ENCODE data around the gene TRIM62. TPM values are rescaled to one million over a fixed set of nuclear protein-coding genes. Genes with fewer than 3 reads are reported as not detected.
A peak's percentile ranks its signal among the peaks of the same experiment; 100 is the strongest.
"Not testable (repeated sequence)": the region's sequence is repeated elsewhere in the genome, so short reads cannot be mapped to it uniquely, and the experiment has no call there.

TRIM62 gene
- total RNA-seq, 6 experiments from 2014 or later: 6.2 to 7.9 (median 7.1) TPM

DNA sequence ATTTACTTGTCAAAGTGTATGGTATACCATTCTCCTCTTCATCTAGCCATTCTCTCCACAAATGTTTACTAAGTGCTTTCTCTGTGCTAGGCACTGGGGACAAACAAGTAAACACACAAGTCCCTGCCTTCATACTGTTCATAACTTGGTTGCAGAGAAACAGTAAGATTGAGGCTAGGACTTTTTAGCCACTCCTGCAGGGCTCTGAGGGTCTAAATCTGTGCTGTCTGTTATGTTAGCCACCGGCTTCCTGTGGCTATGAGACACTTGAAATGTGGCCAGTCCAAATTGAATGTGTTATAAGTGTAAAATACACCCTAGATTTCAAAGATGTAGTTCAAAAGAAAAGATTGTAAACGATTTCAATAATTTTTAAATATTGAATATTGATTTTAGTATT lies 50.7 kb downstream of the TRIM62 start:
- Mint-ChIP-seq H3K27ac (no peak overlapping the region), H3K4me1 (ENCODE audit: low read depth) (peaks cover 18% of the 10 kb centered on the region), H3K36me3 (ENCODE audit: low read depth) (0 out of 2 replicates have a peak, but pooled peaks cover 4% of the 10 kb centered on the region), H3K27me3 (ENCODE audit: insufficient read depth) (peaks cover 4% of the 10 kb centered on the region), H3K4me3 (no peak overlapping the region), H3K9me3 (no peaks in the 10 kb centered on the region)
- TF ChIP-seq, protein P1, sequence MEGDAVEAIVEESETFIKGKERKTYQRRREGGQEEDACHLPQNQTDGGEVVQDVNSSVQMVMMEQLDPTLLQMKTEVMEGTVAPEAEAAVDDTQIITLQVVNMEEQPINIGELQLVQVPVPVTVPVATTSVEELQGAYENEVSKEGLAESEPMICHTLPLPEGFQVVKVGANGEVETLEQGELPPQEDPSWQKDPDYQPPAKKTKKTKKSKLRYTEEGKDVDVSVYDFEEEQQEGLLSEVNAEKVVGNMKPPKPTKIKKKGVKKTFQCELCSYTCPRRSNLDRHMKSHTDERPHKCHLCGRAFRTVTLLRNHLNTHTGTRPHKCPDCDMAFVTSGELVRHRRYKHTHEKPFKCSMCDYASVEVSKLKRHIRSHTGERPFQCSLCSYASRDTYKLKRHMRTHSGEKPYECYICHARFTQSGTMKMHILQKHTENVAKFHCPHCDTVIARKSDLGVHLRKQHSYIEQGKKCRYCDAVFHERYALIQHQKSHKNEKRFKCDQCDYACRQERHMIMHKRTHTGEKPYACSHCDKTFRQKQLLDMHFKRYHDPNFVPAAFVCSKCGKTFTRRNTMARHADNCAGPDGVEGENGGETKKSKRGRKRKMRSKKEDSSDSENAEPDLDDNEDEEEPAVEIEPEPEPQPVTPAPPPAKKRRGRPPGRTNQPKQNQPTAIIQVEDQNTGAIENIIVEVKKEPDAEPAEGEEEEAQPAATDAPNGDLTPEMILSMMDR (IDR thresholded peaks at IDR 0.05): no peak
- no peak for DNase-seq

DNA sequence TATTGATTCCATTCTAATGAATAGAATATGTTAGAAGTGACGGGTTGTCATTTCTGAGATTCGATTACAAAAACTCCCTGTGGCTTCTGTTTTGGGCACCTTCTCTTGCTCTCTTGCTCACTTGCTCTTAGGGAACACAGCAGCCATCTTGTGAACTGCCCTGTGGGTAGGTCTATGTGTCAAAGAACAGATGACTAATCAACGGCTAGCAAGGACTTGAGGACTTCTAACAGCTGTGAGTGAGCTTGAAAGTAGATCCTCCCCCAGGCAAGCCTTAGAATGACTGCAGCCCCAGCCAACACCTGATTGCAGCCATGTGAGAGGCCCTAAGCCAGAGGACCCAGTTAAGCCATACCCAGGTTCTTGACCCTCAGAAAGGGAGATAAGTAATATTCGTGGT lies 51.5 kb downstream of the TRIM62 start:
- H3K4me1 Mint-ChIP-seq (ENCODE audit: low read depth): peaks cover 27% of the 10 kb centered on the region
- no peak overlapping the region for H3K27ac Mint-ChIP-seq
- no peak overlapping the region; the same call in 1 of the 2 replicates for H3K4me3 Mint-ChIP-seq
- H3K9me3 Mint-ChIP-seq: no peaks in the 10 kb centered on the region
- peaks cover 9% of the 10 kb centered on the region for H3K36me3 Mint-ChIP-seq (ENCODE audit: low read depth)
- TF ChIP-seq, protein P1 (IDR thresholded peaks at IDR 0.05): no peak
- DNase-seq: peak; percentile 22
- H3K27me3 Mint-ChIP-seq (ENCODE audit: insufficient read depth): peaks cover 4% of the 10 kb centered on the region

- Mint-ChIP-seq H3K9me3 (no peaks in the 10 kb centered on the region), H3K4me1 (ENCODE audit: low read depth) (peaks cover 28% of the 10 kb centered on the region), H3K36me3 (ENCODE audit: low read depth) (peaks cover 19% of the 10 kb centered on the region), H3K4me3 (no peak overlapping the region), H3K27ac (no peak overlapping the region), H3K27me3 (ENCODE audit: insufficient read depth) (peaks cover 1% of the 10 kb centered on the region; the same call in 1 of the 2 replicates)
- DNase-seq: no peak
- TF ChIP-seq, protein P1 (IDR thresholded peaks at IDR 0.05): no peak
Measured at GRCh38 chr1:33128781-33129180, 53.1 kb downstream of the TRIM62 start.

GRCh38 chr1:33127001-33127823 lies 54.6 kb downstream of the TRIM62 start:
- H3K27ac Mint-ChIP-seq: peak overlapping the region; percentile 97
- H3K27me3 Mint-ChIP-seq (ENCODE audit: insufficient read depth): peaks cover 1% of the 10 kb centered on the region; the same call in 1 of the 2 replicates
- peaks cover 28% of the 10 kb centered on the region for H3K4me1 Mint-ChIP-seq (ENCODE audit: low read depth)
- H3K9me3 Mint-ChIP-seq: no peaks in the 10 kb centered on the region
- TF ChIP-seq, protein P1 (IDR thresholded peaks at IDR 0.05): peak; percentile 94
- peak; percentile 97 for DNase-seq
- H3K4me3 Mint-ChIP-seq: peak overlapping the region; percentile 96
- peaks cover 19% of the 10 kb centered on the region for H3K36me3 Mint-ChIP-seq (ENCODE audit: low read depth)

DNA sequence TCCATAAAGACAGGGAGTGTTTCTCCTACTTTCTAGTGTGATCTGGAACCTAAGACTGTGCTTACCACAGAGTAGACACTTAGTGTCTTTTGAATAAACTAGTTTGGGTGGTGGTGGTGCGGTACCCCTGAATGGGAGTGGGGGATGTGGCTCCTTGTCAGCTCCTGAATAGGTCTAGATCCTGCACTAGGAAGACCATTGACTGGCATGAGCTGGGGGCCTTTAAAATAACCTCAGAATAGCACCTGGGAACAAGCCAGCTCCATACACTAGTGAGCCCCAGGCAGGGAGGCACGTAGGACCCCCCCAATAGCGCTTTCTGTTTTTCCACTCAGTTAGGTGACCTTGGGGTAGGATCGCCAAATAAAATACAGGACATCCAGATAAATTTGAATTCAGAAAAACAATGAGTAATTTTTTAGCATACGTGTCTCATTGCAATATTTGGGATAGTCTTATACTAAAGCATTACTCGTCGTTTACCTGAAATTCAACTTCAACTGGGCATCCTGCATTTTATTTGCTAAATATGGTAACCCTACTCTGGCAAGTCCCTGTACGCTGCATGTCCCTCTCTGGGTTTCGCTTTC lies 55.3 kb downstream of the TRIM62 start:
- Mint-ChIP-seq H3K27ac (peak overlapping the region; percentile 97), H3K4me1 (ENCODE audit: low read depth) (peaks cover 28% of the 10 kb centered on the region), H3K4me3 (peak overlapping the region; percentile 96), H3K27me3 (ENCODE audit: insufficient read depth) (peaks cover 1% of the 10 kb centered on the region; the same call in 1 of the 2 replicates), H3K9me3 (no peaks in the 10 kb centered on the region), H3K36me3 (ENCODE audit: low read depth) (peaks cover 19% of the 10 kb centered on the region)
- DNase-seq: no peak
- TF ChIP-seq, protein P1 (IDR thresholded peaks at IDR 0.05): no peak

- H3K27me3 Mint-ChIP-seq (ENCODE audit: insufficient read depth); H3K27ac Mint-ChIP-seq; H3K4me3 Mint-ChIP-seq; DNase-seq; H3K9me3 Mint-ChIP-seq: not testable (repeated sequence)
- Mint-ChIP-seq H3K36me3 (ENCODE audit: low read depth) (peaks cover 19% of the 10 kb centered on the region), H3K4me1 (ENCODE audit: low read depth) (peaks cover 22% of the 10 kb centered on the region)
Measured at GRCh38 chr1:33124647-33125046, 57.2 kb downstream of the TRIM62 start.

All from HFFc6 (cell line).